ENCODE data around the gene LRRC75B.

Gene LRRC75B

DNA sequence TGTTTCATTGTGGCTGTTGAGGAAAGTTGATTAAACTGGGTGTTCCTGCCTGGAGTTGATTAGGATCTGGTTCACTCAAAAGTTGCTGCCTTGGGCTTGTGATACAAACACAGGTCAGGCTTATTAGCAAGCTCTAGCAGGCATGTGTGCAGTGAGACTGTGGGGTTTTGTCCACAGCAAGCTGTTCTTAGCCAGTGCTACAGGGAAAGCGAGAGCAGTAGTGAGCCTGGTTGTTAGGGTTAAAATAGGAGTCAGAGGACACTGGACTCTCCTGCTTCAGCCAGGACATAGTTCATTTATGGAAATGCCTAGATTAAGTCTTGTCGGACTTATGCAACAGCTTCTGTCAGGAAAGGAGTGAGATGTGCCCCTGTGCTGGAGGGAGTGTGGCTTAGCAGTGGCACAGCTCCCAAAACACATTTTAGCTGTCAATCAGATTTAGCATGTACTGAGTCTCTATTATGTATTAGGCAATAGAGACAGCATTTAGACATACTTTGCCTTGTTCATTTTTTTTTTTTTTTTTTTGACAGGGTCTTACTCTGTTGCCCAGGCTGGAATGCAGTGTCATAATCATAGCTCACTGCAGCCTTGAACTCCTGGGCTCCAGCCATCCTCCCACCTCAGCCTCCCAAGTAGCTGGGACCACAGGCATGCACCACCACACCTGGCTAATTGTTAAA, 28.4 kb downstream of the LRRC75B start:
- Histone ChIP-seq H3K4me3 (no peak overlapping the region), H3K36me3 (peaks cover 17 to 60% (median 43%) of the 10 kb centered on the region in 3 donors), H3K4me1 (peaks cover 0 to 49% (median 22%) of the 10 kb centered on the region in 4 donors), H3K27me3 (no peaks in the 10 kb centered on the region), H3K27ac (peak overlapping the region; percentile 66 to 76), H3K9me3 (no peaks in the 10 kb centered on the region)
- intact Hi-C loops (cut with DNase I; ENCODE audit: low total_unique reads), result no loop called here
- peak in 1 of 2 donors; percentile 32 for DNase-seq
- no peak for TF ChIP-seq CTCF (IDR thresholded peaks at IDR 0.05)

DNA sequence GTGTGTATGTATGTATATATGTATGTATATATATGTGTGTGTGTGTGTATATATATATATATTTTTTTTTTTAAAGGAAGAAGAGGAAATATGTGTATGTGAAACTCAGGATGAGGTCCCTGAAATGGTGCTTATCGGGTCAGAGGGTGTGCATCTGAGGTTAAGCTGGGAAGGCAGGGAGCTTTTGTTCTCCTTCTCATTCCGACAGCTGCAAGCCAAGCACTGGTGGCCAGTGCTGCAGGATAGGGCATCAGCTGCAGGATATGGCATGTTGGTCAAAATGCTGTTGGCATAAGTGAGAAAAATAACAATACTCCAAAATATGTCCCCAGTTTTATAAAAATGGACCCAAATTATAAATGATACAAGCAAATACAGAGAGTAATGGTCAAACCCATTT, 29.6 kb downstream of the LRRC75B start:
- intact Hi-C loops (cut with DNase I; ENCODE audit: low total_unique reads), result no loop called here
- peaks cover 0 to 62% (median 31%) of the 10 kb centered on the region in 4 donors for H3K4me1 ChIP-seq
- peaks cover 12 to 60% (median 44%) of the 10 kb centered on the region in 3 donors for H3K36me3 ChIP-seq
- H3K27ac ChIP-seq, result peak overlapping the region; percentile 22 to 76
- no peaks in the 10 kb centered on the region for H3K9me3 ChIP-seq
- H3K4me3 ChIP-seq, result no peak overlapping the region
- no peak for DNase-seq
- H3K27me3 ChIP-seq, result no peaks in the 10 kb centered on the region
- TF ChIP-seq CTCF (IDR thresholded peaks at IDR 0.05), result no peak

DNA sequence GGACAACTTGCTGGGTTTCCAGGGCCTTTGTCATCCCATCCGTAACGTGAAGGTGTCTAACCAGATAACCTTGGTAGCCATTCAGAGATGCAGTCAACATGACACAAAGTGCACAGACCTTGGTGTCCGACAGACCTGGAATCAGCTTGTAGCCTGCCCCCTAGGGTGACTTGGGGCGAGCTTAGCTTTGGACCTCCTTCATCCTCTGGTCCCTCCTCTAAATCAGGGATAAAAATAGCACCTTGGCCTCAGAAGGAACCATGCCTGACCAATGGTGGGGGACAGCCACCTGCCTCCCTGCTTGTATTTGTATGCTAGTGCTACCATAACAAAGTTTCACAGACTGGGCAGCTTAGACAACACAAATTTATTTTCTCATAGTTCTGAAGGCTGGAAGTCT, 33.4 kb downstream of the LRRC75B start:
- intact Hi-C loops (cut with DNase I; ENCODE audit: low total_unique reads), result no loop called here
- Histone ChIP-seq H3K4me1 (peaks cover 0 to 64% (median 45%) of the 10 kb centered on the region in 4 donors), H3K36me3 (peaks cover 15 to 46% (median 34%) of the 10 kb centered on the region in 3 donors), H3K27ac (no peak overlapping the region), H3K27me3 (no peaks in the 10 kb centered on the region), H3K9me3 (no peaks in the 10 kb centered on the region), H3K4me3 (no peak overlapping the region)
- DNase-seq, result no peak
- no peak for TF ChIP-seq CTCF (IDR thresholded peaks at IDR 0.05)

DNA sequence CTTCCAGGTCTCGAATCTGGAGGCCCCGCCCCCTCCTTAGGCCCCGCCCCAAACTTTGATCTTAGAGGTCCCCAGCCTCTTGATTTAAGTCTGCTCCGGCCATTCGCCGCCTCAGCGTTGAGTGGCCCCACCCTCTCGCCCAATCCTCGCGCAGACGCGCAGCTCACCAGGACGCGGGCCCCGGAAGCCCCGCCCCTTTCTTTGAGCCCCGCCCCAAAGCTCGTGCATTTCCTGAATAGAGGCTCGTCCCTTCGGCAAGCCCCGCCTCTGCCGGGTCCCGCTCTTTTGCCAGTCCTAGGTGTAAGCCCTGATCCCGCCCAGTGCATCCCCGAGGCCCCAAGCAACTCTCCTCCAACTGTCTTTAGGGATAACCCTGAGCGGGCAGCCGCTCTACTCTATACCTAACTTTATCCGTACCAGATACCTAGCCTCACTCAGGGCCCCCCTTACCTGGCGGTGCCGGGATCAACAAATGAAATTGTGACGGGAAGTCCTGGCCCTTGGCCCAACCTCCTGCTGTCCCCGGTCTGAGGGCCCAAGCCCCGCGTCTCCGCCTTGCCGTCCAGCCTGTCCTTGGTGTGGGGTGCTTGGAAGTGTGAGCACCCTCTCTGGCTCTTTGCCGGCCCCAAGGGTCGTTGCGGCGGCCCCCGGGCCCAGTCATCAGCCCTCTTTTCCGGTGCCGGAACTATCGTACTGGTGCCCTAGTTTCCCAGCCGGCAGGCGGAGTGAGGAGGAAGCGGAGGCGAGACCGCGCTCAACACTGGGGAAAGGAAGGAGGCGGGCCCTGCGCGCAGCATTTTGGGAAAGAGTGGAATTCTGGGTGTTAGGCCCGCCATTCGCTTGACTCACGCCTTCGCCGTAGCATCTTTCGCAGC, 37.5 kb downstream of the LRRC75B start, which contains the start of gene SNRPD3:
SNRPD3 (plus strand) TSS at position 835 of the 875 bp plus-strand sequence. CDS start 1,676 bp downstream, outside the sequence.
- intact Hi-C loops (cut with DNase I; ENCODE audit: low total_unique reads), result no loop called here
- Histone ChIP-seq H3K4me1 (peaks cover 0 to 57% (median 46%) of the 10 kb centered on the region in 4 donors), H3K27me3 (no peaks in the 10 kb centered on the region), H3K36me3 (peaks cover 15 to 35% (median 21%) of the 10 kb centered on the region in 3 donors), H3K9me3 (no peaks in the 10 kb centered on the region), H3K27ac (peak within 1 kb of the TSS; percentile 93 to 99), H3K4me3 (peak within 1 kb of the TSS; percentile 89 to 97)
- DNase-seq, result peak; percentile 100
- peak; percentile 25 to 49 for TF ChIP-seq CTCF (IDR thresholded peaks at IDR 0.05)

- intact Hi-C loops (cut with DNase I; ENCODE audit: low total_unique reads), result no loop called here
- Histone ChIP-seq H3K27ac (peak within 1 kb of the TSS; percentile 93 to 99), H3K36me3 (peaks cover 15 to 32% (median 21%) of the 10 kb centered on the region in 3 donors), H3K4me3 (peak within 1 kb of the TSS; percentile 89 to 97), H3K4me1 (peaks cover 0 to 54% (median 44%) of the 10 kb centered on the region in 4 donors), H3K27me3 (no peaks in the 10 kb centered on the region), H3K9me3 (no peaks in the 10 kb centered on the region)
- TF ChIP-seq CTCF (IDR thresholded peaks at IDR 0.05), result no peak
- peak; percentile 32 to 73 for DNase-seq
Observed at GRCh38 chr22:24554313-24555164, 38.3 kb downstream of the LRRC75B start, which contains the start of gene GUCD1. GUCD1 (minus strand) TSS chr22:24555138; CDS start chr22:24554991, 147 bp downstream.

All from tibial artery (tissue), 4 donors.